ENCODE results near the gene LBHD2.

DNA sequence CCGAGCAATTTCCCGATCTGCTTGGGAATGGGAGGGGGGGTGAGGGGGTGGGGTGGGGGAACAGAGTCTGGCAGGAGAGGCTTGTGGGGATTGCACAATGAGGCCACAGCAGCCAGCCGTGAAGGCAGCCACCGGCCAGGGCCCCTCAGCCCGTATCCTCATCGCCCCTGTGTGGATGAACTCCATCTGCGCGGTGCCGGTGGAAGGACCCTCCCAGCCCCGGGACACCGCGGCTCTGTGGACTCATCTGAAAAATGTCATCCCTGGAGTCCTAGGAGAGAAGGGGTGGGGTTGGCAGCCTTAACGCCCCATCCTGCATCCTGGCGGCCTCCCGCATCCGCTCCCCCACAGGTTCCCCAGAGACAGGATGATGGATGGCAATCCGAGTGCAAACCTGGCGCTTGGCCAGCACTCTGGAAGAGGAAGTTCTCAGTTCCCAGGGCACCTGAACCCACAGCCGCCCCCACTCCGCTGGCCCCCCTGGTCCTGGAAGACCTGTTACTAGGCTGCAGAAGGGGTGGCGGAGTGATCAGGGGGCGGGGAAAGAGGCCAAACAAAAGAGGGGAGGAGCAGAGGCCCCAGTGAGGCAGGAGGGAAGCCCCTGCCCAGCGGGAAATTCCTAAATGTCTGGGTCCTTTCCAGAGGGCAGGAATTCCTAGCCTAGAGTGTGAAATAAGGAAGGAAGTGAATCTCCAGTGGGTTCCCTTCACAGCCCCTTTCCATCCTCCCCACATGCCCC is 38.0 kb downstream of the LBHD2 start:
- TF ChIP-seq, protein P1, sequence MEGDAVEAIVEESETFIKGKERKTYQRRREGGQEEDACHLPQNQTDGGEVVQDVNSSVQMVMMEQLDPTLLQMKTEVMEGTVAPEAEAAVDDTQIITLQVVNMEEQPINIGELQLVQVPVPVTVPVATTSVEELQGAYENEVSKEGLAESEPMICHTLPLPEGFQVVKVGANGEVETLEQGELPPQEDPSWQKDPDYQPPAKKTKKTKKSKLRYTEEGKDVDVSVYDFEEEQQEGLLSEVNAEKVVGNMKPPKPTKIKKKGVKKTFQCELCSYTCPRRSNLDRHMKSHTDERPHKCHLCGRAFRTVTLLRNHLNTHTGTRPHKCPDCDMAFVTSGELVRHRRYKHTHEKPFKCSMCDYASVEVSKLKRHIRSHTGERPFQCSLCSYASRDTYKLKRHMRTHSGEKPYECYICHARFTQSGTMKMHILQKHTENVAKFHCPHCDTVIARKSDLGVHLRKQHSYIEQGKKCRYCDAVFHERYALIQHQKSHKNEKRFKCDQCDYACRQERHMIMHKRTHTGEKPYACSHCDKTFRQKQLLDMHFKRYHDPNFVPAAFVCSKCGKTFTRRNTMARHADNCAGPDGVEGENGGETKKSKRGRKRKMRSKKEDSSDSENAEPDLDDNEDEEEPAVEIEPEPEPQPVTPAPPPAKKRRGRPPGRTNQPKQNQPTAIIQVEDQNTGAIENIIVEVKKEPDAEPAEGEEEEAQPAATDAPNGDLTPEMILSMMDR (IDR thresholded peaks at IDR 0.05), result no peak
- TF ChIP-seq EP300 (IDR thresholded peaks at IDR 0.05) (no peak), POLR2A (IDR thresholded peaks at IDR 0.05) (peak in 1 of 4 donors; percentile 14)
